Activated T-cell treated with anti-CD3 and anti-CD28 coated beads, Interleukin-2, amount 50 U/mL, for 1 hour (primary cell): Measurements from ENCODE around the gene ZNF280A.
A peak's percentile ranks its signal among the peaks of the same experiment; 100 is the strongest.

Experiments used
- DNase-seq: peaks from one replicate; pipeline ENCODE4 v3.0.0-alpha.2; 2020

ZNF280A gene

GRCh38 chr22:22520020-22520656 is at the start of gene ZNF280A:
ZNF280A (minus strand) TSS chr22:22520270; CDS start chr22:22515630, 4,640 bp downstream.
- no peak for DNase-seq

GRCh38 chr22:22569218-22569617 is 49.1 kb upstream of the ZNF280A start:
- no peak for DNase-seq

GRCh38 chr22:22565981-22566380 is 45.9 kb upstream of the ZNF280A start:
- no peak for DNase-seq

GRCh38 chr22:22558972-22559603 is 39.0 kb upstream of the ZNF280A start, which contains the start of gene PRAME:
PRAME (minus strand) TSS chr22:22559265; CDS start chr22:22556832, 2,433 bp downstream.
- DNase-seq: peak; percentile 67

GRCh38 chr22:22558071-22558971 is 38.3 kb upstream of the ZNF280A start:
- no peak for DNase-seq

- no peak for DNase-seq
These were observed 37.2 kb upstream of the ZNF280A start for GRCh38 chr22:22556995-22557925.

- DNase-seq: no peak
These were observed 36.5 kb upstream of the ZNF280A start for GRCh38 chr22:22556578-22556977.

- no peak for DNase-seq
These were observed 35.5 kb upstream of the ZNF280A start for GRCh38 chr22:22555596-22555995.

GRCh38 chr22:22554587-22555284 is 34.7 kb upstream of the ZNF280A start:
- DNase-seq: no peak

- DNase-seq: no peak
These were observed 33.9 kb upstream of the ZNF280A start for GRCh38 chr22:22553735-22554586.

GRCh38 chr22:22553141-22553540 is 33.1 kb upstream of the ZNF280A start:
- no peak for DNase-seq

- no peak for DNase-seq
These were observed 32.6 kb upstream of the ZNF280A start for GRCh38 chr22:22552630-22553029.

- DNase-seq: no peak
These were observed 30.8 kb upstream of the ZNF280A start for GRCh38 chr22:22550789-22551434.

GRCh38 chr22:22548910-22549309 is 28.8 kb upstream of the ZNF280A start:
- DNase-seq: no peak

- no peak for DNase-seq
These were observed 28.2 kb upstream of the ZNF280A start for GRCh38 chr22:22548317-22548716.

- no peak for DNase-seq
These were observed 27.7 kb upstream of the ZNF280A start for GRCh38 chr22:22547692-22548300.

GRCh38 chr22:22547226-22547625 is 27.2 kb upstream of the ZNF280A start:
- DNase-seq: no peak

GRCh38 chr22:22546490-22546889 is 26.4 kb upstream of the ZNF280A start:
- DNase-seq: no peak

GRCh38 chr22:22545084-22545483 is 25.0 kb upstream of the ZNF280A start:
- no peak for DNase-seq
